HG02943 (cell line): Measurements from ENCODE around the gene TMEM192.
"Not testable (repeated sequence)": the region's sequence is repeated elsewhere in the genome, so short reads cannot be mapped to it uniquely, and the experiment has no call there.

ENCODE experiments used
- ATAC-seq: cut with Tn5 transposase; IDR thresholded peaks from one replicate; pipeline ENCODE4 v1.9.1; 2021; ENCODE audit warnings: mild to moderate bottlenecking, low read depth, moderate library complexity; ENCODE audit not compliant: unreplicated experiment

Gene TMEM192

GRCh38 chr4:165112368-165113121 is at the start of gene TMEM192:
Gene TMEM192, minus strand, starts transcription at chr4:165112860. Its CDS starts 87 bp downstream, at chr4:165112773.
- ATAC-seq: peak; percentile 95

GRCh38 chr4:165158762-165159161 is 46.1 kb upstream of the TMEM192 start:
- ATAC-seq: no peak

- no peak for ATAC-seq
Observed at GRCh38 chr4:165156906-165157305, 44.2 kb upstream of the TMEM192 start.

- ATAC-seq: no peak
Observed at GRCh38 chr4:165154482-165154881, 41.8 kb upstream of the TMEM192 start.

GRCh38 chr4:165152527-165152926 is 39.9 kb upstream of the TMEM192 start:
- ATAC-seq: no peak

- ATAC-seq: no peak
Observed at GRCh38 chr4:165151734-165152133, 39.1 kb upstream of the TMEM192 start.

GRCh38 chr4:165150545-165150944 is 37.9 kb upstream of the TMEM192 start:
- no peak for ATAC-seq

- ATAC-seq: no peak
Observed at GRCh38 chr4:165138843-165139242, 26.2 kb upstream of the TMEM192 start.

GRCh38 chr4:165137205-165137604 is 24.5 kb upstream of the TMEM192 start:
- no peak for ATAC-seq

- ATAC-seq: no peak
Observed at GRCh38 chr4:165136529-165136928, 23.9 kb upstream of the TMEM192 start.

- no peak for ATAC-seq
Observed at GRCh38 chr4:165133150-165133549, 20.5 kb upstream of the TMEM192 start.

- ATAC-seq: peak; percentile 60
Observed at GRCh38 chr4:165131247-165131832, 18.7 kb upstream of the TMEM192 start.

GRCh38 chr4:165129924-165130323 is 17.3 kb upstream of the TMEM192 start:
- ATAC-seq: no peak

GRCh38 chr4:165125869-165126499 is 13.3 kb upstream of the TMEM192 start:
- ATAC-seq: not testable (repeated sequence)

GRCh38 chr4:165124488-165124887 is 11.8 kb upstream of the TMEM192 start:
- no peak for ATAC-seq

GRCh38 chr4:165118256-165118909 is 5.7 kb upstream of the TMEM192 start:
- peak; percentile 76 for ATAC-seq

GRCh38 chr4:165115301-165115700 is 2.6 kb upstream of the TMEM192 start:
- no peak for ATAC-seq

- ATAC-seq: no peak
Observed at GRCh38 chr4:165111906-165112367, 723 bp downstream of the TMEM192 start.

- no peak for ATAC-seq
Observed at GRCh38 chr4:165106518-165106917, 6.1 kb downstream of the TMEM192 start.

- ATAC-seq: no peak
Observed at GRCh38 chr4:165101641-165102040, 11.0 kb downstream of the TMEM192 start.

- ATAC-seq: no peak
Observed at GRCh38 chr4:165096776-165097175, 15.9 kb downstream of the TMEM192 start.
